H1 (cell line): ENCODE measurements around the gene MIA3. TPM values are rescaled to one million over a fixed set of nuclear protein-coding genes. Genes with fewer than 3 reads are reported as not detected.

ENCODE experiments used
- EZH2 ChIP-seq: fragments of 200-600 bp; sonication (generic); IDR thresholded peaks from 2 replicates; pipeline ENCODE4 v1.7.1; 2012; ENCODE audit warnings: low read depth, mild to moderate bottlenecking, moderate library complexity, low read length, inconsistent platforms; ENCODE audit not compliant: severe bottlenecking
- SIRT6 ChIP-seq: IDR thresholded peaks from one replicate; pipeline ENCODE4 v1.7.1; 2012; ENCODE audit warnings: low read length, inconsistent platforms
- polyA plus RNA-seq, 7 experiments: library from polyadenylated mRNA; depleted of rRNA in 3 of 7; stranded (reverse) in 5 of 7; unstranded in 2 of 7; fragments of >200 nt in 5 of 7; fragments of 200-250 nt in 2 of 7; gene quantifications; 1 replicate in 5 of 7; 2 replicates in 1 of 7; 4 replicates in 1 of 7; pipeline versions ENCODE4 v1.2.1 to v1.2.3, GENCODE V29; 2011 to 2013; ENCODE audit warnings: missing spikeins in 2 of 7, mixed read lengths in 2 of 7
- total RNA-seq: library from RNA; stranded (reverse); fragmentation: NEBNext Ultra II Directional; extraction: Animal tissue kit (Norgen Biotek cat#: 25700); gene quantifications from 2 replicates; pipeline ENCODE4 v1.2.1, GENCODE V29; 2021

Gene MIA3
- total and polyA plus RNA-seq, 2 of the 8 experiments (the other 6 are each of a cell fraction or from before 2014, with no cell fraction given) = 69.0 to 105 TPM

DNA sequence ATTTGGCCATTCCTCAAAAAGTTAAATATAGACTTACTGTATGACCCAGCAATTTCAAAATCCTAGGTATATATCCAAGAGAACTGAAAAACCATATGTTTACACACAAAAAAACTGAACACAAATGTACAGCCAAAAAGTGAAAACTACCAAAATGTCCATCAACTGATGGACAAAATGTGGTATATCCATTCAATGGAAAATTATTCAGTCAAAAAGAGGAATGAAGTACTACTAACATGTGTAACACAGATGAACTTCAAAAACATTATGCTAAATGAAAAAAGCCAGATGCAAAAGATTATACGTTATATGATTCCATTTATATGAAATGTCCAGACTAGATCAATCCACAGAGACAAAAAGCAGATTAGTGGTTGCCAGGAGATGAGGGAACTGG is 86.4 kb downstream of the MIA3 start (continued):
- no peak for TF ChIP-seq EZH2
- TF ChIP-seq SIRT6 = no peak
